Measurements from ENCODE around the gene PTPRM. TPM values are rescaled to one million over a fixed set of nuclear protein-coding genes. Genes with fewer than 3 reads are reported as not detected.

Gene PTPRM
- total RNA-seq, 4 donors from 2014 or later: 22.5 to 92.5 (median 39.2) TPM

DNA sequence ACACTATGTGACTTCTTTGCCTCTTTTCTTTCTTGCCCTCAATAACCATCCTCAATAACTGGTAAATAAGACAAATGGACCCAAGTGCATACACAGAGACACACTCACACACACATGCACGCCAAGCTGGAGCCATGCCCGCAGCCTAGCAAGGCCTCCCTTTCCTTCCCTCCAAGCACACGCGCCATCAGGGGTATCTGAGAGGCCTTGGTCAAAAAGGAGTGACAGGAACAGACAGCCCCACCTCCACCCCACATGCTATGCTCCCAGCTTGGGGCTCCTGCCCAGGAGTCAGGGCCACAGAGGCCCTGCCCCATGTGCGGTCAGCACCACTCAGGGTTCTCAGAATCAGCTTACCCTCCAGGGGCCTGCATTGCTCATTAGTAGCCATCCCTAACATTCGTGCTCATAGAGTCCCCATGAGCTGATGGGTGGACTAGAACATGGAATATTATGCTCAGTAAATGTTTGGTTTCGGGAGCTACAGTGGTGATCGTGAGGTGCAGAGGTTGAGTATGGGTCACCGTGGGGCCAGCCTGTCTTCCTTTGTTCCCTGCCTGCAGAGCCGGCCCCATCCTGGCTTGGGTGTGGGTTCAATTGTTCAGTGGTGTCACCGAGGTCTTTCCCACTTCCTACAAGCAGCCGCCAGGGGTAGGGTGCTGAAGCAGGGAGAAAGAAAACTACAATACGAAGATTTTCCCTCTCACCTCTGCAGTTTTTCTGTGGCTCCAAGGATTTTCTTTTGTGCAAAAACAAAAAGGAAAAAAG, 884.0 kb downstream of the PTPRM start:
- WGBS, 2 donors (ENCODE audit: low coverage in 1 of 2): 79% methylated on average over 8 to 13 of the region's 13 CpGs
- in situ Hi-C loops (cut with MboI; ENCODE audit: low pct_ligation_motif_present in 1 of 4, low pct_unique_long_range_greater_than_20kb in 1 of 4, low sequenced_read_pairs in 3 of 4) (no loop called here), intact Hi-C loops (cut with DNase I; ENCODE audit: low total_unique reads) (no loop called here)
- Histone ChIP-seq H3K9me3 (no peaks in the 10 kb centered on the region), H3K36me3 (no peaks in the 10 kb centered on the region), H3K27me3 (no peaks in the 10 kb centered on the region), H3K27ac (no peak overlapping the region), H3K4me1 (no peaks in the 10 kb centered on the region), H3K4me3 (no peak overlapping the region)
- TF ChIP-seq, protein P1, sequence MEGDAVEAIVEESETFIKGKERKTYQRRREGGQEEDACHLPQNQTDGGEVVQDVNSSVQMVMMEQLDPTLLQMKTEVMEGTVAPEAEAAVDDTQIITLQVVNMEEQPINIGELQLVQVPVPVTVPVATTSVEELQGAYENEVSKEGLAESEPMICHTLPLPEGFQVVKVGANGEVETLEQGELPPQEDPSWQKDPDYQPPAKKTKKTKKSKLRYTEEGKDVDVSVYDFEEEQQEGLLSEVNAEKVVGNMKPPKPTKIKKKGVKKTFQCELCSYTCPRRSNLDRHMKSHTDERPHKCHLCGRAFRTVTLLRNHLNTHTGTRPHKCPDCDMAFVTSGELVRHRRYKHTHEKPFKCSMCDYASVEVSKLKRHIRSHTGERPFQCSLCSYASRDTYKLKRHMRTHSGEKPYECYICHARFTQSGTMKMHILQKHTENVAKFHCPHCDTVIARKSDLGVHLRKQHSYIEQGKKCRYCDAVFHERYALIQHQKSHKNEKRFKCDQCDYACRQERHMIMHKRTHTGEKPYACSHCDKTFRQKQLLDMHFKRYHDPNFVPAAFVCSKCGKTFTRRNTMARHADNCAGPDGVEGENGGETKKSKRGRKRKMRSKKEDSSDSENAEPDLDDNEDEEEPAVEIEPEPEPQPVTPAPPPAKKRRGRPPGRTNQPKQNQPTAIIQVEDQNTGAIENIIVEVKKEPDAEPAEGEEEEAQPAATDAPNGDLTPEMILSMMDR (IDR thresholded peaks at IDR 0.05): no peak
- no peak for TF ChIP-seq EP300 (IDR thresholded peaks at IDR 0.05; ENCODE audit: low read depth)
- TF ChIP-seq POLR2AphosphoS5 (IDR thresholded peaks at IDR 0.05): no peak
- TF ChIP-seq POLR2A (IDR thresholded peaks at IDR 0.05): no peak
- DNase-seq: no peak

DNA sequence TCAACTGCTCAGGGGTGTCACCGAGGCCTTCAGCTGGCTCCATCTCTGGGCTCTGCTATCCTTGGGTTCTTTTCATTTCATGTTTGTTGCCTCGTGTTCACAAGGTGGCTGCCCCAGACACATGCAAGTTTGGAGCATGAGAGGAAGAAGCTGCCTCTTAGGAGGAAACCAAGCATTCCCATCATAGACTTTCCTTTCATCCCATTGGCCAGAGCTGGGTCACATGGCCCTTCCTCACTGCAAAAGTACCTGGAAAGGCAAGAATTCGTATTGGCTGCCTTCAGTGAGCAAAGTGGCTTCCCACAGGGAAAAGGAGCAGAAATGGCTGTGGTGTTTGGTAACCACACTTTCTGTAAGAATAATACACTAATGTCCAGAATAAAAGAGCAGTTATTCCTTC, 886.4 kb downstream of the PTPRM start:
- in situ Hi-C loops (cut with MboI; ENCODE audit: low pct_ligation_motif_present in 1 of 4, low pct_unique_long_range_greater_than_20kb in 1 of 4, low sequenced_read_pairs in 3 of 4): no loop called here
- 58 to 71% methylated on average over 2 to 3 of the region's 3 CpGs for WGBS, 2 donors (ENCODE audit: low coverage in 1 of 2)

DNA sequence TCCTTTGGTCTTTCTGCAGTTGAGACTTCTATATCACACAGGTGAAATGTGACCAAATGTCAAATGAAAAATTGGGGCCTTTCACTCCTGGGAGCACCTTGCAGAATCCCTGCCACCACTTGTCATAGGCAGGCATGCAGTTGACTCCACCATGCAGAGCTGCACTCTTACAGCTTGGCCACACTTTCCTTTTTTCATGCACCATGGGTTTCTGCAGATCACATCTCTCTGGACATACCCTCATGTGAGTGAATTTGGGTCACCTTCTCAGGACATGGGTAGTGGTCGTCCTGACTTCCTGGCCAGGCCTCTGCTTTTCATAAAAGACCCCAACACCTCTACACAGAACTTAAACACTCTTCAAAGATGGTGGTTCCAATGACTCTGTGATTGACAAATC, 887.0 kb downstream of the PTPRM start:
- Histone ChIP-seq H3K27me3 (no peaks in the 10 kb centered on the region), H3K4me1 (no peaks in the 10 kb centered on the region), H3K9me3 (no peaks in the 10 kb centered on the region), H3K4me3 (no peak overlapping the region), H3K27ac (no peak overlapping the region), H3K36me3 (no peaks in the 10 kb centered on the region)
- in situ Hi-C loops (cut with MboI; ENCODE audit: low pct_ligation_motif_present in 1 of 4, low pct_unique_long_range_greater_than_20kb in 1 of 4, low sequenced_read_pairs in 3 of 4): no loop called here
- TF ChIP-seq, protein P1 (IDR thresholded peaks at IDR 0.05): no peak
- intact Hi-C loops (cut with DNase I; ENCODE audit: low total_unique reads): no loop called here
- 47% methylated on average over 1 of the region's 1 CpG; no CpG with 5 or more reads in 1 of the 2 donors for WGBS, 2 donors (ENCODE audit: low coverage in 1 of 2)
- DNase-seq: no peak

More for the DNA sequence above, 886.4 kb downstream of the PTPRM start:
- DNase-seq: no peak
- H3K36me3 ChIP-seq: no peaks in the 10 kb centered on the region
- no peaks in the 10 kb centered on the region for H3K4me1 ChIP-seq
- H3K27me3 ChIP-seq: no peaks in the 10 kb centered on the region
- no peak overlapping the region for H3K4me3 ChIP-seq
- intact Hi-C loops (cut with DNase I; ENCODE audit: low total_unique reads): no loop called here
- no peak overlapping the region for H3K27ac ChIP-seq
- TF ChIP-seq POLR2AphosphoS5 (IDR thresholded peaks at IDR 0.05) (no peak), EP300 (IDR thresholded peaks at IDR 0.05; ENCODE audit: low read depth) (no peak), POLR2A (IDR thresholded peaks at IDR 0.05) (no peak)
- TF ChIP-seq, protein P1 (IDR thresholded peaks at IDR 0.05): no peak
- no peaks in the 10 kb centered on the region for H3K9me3 ChIP-seq

DNA sequence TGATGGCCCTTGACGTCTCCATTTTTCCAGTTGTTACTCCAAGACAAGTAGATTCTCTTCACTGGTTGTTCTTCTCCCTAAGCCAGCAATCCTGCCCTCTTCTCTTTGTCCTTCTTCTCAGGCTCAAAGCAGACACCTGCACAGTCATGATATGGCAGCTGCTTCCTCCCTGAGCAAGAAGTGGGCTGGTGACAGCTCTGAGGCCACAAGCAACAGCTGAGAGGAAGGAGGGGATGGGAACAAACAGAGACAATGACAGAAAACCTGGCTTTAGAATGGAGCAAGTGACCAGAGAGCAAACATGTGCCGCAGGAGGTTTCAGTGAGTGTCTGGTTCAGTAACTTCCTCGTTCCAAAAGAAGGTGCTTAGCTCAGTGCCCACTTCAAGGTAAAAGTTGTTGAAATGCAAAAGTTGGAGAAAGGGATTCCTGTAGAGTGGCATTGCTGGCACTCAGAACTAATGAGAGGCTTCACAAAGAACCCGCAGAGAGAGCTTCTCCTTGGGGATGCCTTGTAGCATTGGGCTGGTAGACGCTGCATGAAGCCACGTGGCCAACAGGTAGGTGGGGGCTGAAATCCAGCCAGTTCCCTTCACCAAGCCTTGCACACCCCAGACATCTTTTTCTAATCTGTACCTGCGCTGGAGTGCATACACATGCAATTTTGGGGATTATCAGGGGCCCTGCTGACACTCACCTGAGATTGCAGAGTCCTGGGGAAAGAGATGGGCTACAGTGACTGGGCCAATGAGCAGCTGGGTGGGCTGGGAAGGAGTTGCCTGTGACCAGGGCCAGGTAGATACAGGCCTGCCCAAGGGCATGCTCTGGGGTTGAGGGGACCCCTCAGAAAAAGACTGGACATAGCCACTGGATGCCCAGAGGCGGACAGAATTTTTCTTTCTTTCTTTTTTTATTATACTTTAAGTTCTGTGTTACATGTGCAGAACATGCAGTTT, 888.8 kb downstream of the PTPRM start:
- in situ Hi-C loops (cut with MboI; ENCODE audit: low pct_ligation_motif_present in 1 of 4, low pct_unique_long_range_greater_than_20kb in 1 of 4, low sequenced_read_pairs in 3 of 4) (no loop called here), intact Hi-C loops (cut with DNase I; ENCODE audit: low total_unique reads) (no loop called here)
- no peaks in the 10 kb centered on the region for H3K36me3 ChIP-seq
- DNase-seq: no peak
- no peak overlapping the region for H3K4me3 ChIP-seq
- H3K9me3 ChIP-seq: no peaks in the 10 kb centered on the region
- WGBS, 2 donors (ENCODE audit: low coverage in 1 of 2): 80 to 81% methylated on average over 3 to 8 of the region's 8 CpGs
- H3K27ac ChIP-seq: no peak overlapping the region
- TF ChIP-seq EP300 (IDR thresholded peaks at IDR 0.05; ENCODE audit: low read depth) (no peak), POLR2AphosphoS5 (IDR thresholded peaks at IDR 0.05) (no peak), POLR2A (IDR thresholded peaks at IDR 0.05) (no peak)
- TF ChIP-seq, protein P1 (IDR thresholded peaks at IDR 0.05): no peak
- no peaks in the 10 kb centered on the region for H3K4me1 ChIP-seq
- no peaks in the 10 kb centered on the region for H3K27me3 ChIP-seq
